DND-41 (cell line): Measurements from ENCODE around the gene MAP3K2.

Source experiments
- EZH2 ChIP-seq: IDR thresholded peaks from 3 replicates; pipeline ENCODE4 v1.6.1; 2012; ENCODE audit warnings: borderline replicate concordance, low read depth, mild to moderate bottlenecking, moderate library complexity, low read length, inconsistent platforms; ENCODE audit not compliant: severe bottlenecking
- TF ChIP-seq, protein P1 (sequence below): IDR thresholded peaks from 2 replicates; pipeline ENCODE4 v1.5.1; 2012; ENCODE audit warnings: borderline replicate concordance, low read length, moderate library complexity, mild to moderate bottlenecking; ENCODE audit not compliant: poor library complexity, severe bottlenecking; ENCODE audit errors: extremely low read depth

DNA sequence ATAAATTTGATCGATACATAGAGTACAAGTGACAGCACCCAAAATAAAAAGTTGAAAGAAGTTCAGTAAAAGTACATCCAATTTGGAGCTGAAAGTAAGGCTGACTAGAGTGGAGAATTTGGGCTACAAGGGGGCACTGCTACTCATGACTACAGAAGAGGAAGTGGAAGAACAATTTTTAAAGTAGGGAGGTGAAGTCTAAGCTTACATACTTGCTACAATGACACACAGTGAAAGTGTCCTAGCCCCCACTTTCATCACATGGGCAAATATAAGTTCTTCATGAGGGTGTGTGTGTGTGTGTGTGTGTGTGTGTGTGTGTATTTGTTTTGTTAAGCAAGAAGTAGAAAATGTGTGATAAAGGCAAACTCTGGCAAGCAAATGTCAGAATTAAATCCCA, 45.7 kb downstream of the MAP3K2 start:
- TF ChIP-seq, protein P1, sequence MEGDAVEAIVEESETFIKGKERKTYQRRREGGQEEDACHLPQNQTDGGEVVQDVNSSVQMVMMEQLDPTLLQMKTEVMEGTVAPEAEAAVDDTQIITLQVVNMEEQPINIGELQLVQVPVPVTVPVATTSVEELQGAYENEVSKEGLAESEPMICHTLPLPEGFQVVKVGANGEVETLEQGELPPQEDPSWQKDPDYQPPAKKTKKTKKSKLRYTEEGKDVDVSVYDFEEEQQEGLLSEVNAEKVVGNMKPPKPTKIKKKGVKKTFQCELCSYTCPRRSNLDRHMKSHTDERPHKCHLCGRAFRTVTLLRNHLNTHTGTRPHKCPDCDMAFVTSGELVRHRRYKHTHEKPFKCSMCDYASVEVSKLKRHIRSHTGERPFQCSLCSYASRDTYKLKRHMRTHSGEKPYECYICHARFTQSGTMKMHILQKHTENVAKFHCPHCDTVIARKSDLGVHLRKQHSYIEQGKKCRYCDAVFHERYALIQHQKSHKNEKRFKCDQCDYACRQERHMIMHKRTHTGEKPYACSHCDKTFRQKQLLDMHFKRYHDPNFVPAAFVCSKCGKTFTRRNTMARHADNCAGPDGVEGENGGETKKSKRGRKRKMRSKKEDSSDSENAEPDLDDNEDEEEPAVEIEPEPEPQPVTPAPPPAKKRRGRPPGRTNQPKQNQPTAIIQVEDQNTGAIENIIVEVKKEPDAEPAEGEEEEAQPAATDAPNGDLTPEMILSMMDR, result no peak
- no peak for TF ChIP-seq EZH2
